Activated CD4-positive, alpha-beta T cell treated with anti-CD3 and anti-CD28 coated beads, Interleukin-2, amount 50 U/mL, for 48 hours (primary cell): ENCODE data around the gene F13B.
"Not testable (repeated sequence)": the region's sequence is repeated elsewhere in the genome, so short reads cannot be mapped to it uniquely, and the experiment has no call there.

ENCODE experiments used
- DNase-seq, 2 experiments: peaks; one replicate each; pipeline ENCODE4 v3.0.0-alpha.2; 2020

The F13B gene, protein sequence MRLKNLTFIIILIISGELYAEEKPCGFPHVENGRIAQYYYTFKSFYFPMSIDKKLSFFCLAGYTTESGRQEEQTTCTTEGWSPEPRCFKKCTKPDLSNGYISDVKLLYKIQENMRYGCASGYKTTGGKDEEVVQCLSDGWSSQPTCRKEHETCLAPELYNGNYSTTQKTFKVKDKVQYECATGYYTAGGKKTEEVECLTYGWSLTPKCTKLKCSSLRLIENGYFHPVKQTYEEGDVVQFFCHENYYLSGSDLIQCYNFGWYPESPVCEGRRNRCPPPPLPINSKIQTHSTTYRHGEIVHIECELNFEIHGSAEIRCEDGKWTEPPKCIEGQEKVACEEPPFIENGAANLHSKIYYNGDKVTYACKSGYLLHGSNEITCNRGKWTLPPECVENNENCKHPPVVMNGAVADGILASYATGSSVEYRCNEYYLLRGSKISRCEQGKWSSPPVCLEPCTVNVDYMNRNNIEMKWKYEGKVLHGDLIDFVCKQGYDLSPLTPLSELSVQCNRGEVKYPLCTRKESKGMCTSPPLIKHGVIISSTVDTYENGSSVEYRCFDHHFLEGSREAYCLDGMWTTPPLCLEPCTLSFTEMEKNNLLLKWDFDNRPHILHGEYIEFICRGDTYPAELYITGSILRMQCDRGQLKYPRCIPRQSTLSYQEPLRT

DNA sequence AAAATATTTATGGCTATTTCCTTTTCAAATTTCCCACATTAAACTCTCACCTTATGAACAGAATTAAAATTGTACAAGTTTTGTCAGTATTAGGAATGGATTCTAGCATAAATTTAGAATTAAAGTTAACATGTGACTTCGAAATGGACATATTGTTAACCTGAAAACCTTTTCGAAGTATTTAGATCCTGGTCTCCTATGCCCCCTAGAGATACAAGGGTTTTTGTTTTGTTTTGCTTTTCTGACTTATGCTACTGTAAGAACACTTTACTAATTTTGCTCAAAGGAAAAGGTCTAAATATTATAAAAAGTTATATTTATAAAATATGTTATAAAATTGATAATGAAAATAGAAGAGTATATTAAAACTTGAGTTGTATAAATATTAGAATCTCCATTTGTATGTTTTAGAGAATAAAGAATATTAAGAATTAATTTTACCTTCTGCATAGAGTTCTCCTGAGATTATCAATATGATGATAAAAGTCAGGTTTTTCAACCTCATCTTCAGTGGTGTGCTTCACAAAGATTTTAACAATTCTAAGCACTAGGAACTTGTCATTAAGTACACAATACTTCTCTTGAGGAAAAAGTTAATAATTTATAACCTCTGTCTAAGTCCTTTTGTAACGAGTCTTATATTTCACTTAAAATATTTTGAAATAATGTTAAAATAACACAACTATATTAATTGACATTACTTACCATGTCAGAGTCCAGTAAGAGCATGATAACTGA, at the start of gene F13B:
Gene F13B, minus strand, starts transcription at position 542 of the 738 bp plus-strand sequence. Its CDS starts 37 bp downstream, at position 505.
- no peak for DNase-seq

DNA sequence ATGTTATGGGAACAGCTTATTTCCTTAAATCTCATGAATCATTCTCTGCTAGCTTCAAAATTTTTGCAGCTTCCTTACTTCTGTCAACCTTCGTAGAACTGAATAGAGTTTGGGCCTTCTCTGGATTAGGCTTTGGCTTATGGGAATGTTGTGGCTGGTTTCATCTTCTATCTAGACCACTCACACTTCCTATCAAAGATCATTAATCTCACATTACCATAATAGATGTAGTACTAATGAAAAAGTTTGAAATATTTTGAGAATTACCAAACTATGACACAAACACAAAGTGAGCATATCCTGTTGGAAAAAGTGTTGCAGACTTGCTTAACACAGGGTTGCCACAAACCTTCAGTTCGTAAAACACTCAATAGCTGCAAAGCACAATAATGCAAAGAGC, 49.1 kb upstream of the F13B start:
- no peak for DNase-seq

DNA sequence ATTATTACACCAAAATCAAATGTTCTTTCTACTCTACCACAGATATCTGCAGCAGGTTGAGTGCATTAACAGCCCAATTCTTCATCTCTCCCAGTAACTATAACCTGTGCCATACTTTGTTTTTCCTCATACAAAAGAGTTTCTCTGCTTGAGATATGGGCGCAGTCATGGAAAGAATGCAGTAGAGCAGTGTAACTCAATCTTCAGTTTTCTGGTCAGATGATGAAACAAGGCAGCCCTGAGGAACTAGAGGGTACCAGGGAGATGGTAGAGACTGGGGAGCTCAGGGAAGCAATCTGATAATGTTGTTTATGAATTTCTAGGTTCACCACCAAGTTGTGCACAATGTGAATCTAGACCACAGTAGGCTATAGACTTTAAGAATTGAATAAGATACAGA, 39.8 kb upstream of the F13B start:
- DNase-seq: no peak

DNA sequence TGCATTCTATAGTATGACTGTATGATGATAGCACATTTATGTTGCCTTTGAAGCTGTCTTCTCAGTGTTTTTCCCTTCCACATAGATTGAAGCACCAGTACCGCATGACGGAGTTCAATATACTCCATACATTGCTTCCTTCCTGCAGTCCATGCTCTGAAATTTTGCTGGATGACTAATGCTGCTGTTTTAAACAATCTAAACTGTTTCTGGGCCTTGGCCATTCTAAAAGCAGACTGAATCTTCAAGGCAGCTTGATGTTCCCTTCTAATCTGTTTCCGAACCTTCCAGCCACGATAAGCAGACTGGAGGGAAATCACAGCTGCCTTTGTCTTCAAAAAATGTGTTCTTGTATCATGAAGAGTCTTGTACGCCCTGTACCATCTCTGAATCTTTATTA, 36.2 kb upstream of the F13B start:
- no peak for DNase-seq

DNA sequence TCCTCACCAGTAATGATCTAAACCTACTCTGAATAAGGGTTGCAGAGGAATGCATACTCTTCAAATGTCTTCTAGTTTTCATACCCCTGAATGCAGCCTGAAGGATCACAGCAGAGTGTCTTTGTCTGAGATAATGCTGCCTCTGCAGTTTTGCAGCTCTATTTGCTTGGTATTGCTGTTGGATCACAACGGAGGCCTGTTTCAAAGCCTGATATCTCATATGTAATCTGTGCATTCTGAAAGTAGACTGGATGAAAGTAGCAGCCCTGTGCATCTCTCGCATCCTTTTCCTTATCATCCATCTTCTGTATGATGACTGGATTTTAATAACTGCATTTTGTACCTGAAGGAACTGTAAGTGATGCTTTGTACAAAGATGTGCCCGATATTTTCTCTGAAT, 34.9 kb upstream of the F13B start:
- no peak for DNase-seq

DNA sequence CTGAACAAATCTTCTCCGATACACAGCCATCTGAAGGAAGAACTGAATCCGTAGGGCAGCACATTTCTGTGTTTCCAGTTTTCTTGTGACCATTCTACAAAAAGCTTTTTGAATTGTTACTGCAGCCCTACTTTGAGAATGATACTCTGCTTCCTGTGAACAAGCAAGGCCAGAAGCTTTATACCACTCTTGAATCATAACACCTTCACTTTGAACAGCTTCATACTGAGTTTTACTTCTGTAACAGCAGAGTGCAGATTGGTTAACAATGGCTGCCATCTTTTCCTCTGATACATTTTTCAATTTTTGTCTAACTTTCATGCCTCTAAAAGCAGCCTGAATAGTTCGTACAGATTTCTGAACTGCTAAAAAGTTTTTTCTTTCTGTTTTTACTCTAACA, 33.6 kb upstream of the F13B start:
- no peak for DNase-seq

DNA sequence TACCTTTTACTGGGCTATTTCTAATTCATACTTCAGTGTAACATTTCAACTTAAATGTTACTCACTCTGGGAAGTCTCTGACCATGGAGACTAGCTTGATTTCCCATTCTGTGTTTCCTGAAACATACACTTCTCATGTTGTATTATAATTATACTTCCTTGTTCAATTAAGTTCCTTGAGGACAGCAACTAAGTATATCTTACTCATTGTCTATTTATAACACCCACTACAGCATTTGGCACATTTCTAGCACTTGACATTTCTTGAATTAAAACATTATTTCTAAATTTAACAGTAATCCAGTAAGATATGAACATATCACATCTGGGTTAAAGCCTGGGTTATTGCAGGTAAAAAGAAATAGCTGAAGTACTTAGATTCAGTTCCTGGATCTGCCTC, 32.4 kb upstream of the F13B start:
- no peak for DNase-seq

DNA sequence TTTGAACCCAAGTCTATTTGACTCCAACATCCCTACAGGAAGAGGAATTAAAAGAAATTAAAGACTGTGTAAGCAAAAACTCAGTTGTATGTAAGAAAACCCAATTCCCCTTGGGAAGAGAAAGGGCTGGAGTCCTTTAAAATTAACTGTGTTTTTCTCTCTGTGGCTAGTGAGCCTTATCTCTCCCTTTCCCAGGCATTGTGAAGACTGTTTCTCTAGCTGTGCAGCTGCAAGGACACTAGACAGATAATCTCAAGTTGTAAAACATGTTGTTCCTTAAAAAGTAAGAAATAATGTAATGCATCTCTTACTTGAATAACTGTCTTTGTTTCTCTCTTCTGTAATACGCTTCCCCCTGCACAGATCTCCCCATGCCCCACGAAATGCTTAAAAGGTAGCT, 29.9 kb upstream of the F13B start:
- not testable (repeated sequence) for DNase-seq

DNA sequence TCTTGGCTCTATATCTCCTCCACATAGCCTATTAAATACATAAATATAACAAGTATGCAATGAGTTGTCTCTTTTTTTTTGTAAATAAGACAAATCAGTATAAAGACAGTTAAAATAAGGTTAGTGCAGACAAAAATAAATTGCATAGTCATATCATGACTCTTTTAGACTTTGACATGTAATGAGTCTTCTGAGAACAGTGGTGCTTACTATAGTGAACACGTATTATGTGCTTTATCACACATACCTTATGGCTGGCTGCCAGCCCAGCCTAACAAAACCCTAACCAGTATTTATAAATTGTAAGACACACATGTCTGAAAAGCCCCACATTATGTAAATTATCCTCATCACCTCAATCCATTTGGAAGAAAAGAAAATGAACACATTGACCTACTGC, 29.1 kb upstream of the F13B start:
- DNase-seq: no peak

DNA sequence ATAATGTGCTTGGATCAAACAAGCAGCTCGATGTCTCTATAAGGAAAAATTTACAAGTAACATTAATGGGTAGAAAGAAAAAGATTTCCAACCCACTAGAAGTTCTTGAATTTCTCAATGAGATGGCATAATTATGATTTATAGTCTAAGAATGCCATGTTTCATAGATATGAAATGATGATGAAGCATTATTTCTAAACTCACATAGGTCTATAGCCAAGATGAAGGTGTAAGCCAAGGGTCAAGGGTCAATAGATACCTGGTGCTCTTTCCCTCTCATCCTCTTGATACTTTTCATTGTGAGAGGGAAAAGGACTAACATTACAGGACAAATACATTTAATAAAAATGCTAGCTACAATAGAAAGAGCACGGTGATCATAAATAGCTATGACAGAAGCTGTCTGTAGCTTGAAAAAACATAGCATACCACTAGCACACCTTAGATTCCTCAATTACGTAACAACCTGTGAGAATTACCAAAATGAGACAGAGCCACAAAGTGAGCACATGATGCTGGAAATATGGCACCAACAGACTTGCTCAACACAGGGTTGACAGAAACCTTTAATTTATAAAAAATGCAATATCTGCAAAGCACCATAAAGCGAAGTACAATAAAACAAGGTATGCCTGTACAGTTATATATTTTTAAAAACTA, 26.3 kb upstream of the F13B start:
- no peak for DNase-seq

DNA sequence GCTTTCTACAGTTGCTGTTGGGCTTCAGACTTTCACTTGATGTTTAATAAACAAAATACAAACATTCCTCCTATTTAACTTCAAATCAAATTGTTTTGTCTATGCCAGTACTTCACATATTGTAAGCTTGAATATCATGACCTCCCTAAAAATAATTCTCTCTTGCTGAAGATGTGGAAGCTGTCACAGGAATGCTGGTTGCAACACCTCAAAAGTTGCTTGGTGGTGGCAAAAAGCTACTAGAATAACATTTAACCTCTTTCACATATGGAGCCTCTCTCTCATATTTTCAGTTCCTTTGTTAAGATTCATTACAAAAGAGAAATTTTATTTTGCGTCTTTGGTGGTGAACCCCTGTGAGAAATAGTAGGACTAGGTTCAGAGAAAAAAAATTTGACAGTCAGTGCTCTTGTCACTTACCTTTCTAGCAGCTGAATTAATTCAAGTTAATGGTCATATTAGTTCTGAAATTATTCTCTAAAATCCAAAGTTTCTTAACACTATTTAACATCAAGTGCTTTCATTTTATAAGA, 25.5 kb upstream of the F13B start:
- DNase-seq: no peak

DNA sequence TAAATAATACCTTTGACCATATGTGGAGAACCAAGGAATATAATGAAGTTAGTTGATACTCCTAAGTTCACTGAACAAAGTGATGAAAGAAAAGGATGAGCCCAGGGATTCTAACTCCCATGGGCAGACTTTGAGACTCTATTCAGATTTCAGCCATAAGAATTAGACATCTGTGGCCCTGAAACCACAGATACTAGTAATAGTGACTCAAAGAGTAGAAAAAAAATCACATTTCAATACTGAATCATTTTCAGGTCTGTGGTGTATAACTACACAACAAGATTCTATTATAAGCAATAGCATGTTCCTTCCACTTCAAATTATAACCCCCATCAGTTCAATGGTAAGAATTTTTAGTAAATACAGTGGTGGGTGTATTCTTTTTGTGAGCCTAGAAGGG, 16.4 kb upstream of the F13B start:
- DNase-seq: no peak

DNA sequence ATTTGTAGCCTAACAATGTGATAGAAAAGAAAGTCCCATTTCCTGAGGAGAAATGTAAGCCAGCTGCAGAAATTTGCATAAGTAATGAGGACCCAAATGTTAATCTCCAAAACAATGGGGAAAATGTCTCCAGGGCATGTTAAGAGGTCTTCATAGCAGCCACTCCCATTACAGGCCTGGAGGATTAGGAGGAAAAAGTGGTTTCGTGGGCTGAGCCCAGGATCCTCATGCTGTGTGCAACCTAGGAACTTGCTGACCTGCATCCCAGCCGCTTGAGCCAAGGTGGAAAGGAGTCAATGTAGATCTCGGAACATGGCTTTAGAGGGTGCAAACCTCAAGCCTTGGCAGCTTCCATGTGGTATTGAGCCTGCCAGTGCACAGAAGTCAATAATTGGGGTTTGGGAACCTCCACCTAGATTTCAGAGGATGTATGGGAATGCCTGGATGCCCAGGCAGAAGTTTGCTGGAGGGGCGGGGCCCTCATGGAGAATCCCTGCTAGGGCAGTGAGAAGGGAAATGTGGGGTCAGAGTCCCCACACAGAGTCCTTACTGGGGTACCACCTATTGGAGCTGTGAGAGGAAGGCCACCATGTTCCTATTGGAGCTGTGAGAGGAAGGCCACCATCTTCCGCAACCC, 14.2 kb upstream of the F13B start:
- DNase-seq: no peak

DNA sequence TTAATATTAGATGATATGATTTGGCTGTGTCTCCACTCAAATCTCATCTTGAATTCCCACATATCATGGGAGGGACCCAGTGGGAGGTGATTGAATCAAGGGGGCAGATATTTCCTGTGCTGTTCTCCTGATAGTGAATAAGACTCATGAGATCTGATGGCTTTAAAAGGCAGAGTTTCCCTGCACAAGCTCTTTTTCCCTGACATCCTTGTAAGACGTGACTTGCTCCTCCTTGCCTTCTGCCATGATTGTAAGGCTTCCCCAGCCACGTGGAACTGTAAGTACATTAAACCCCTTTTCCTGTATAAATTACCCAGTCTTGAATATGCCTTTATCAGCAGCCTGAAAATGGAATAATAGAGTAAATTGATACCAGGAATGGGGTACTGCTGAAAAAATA, 13.3 kb upstream of the F13B start:
- no peak for DNase-seq

DNA sequence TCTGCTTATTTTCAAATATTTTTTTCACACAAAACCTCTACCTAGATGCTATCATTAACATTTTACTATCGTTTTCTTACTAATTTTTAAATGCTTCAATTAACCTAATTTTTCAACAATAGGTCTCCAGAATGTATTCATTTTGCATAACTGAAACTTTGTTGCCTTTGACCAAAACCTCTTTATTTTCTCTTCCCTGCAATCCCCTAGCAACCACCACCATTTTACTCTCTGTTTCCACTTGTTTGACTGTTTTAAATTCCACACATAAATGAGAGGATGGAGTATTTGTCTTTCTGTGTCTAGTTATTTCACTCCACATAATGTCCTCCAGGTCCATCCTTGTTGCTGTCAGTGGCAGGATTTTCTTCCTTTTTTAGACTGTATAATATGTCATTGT, 9.5 kb upstream of the F13B start:
- DNase-seq: no peak

DNA sequence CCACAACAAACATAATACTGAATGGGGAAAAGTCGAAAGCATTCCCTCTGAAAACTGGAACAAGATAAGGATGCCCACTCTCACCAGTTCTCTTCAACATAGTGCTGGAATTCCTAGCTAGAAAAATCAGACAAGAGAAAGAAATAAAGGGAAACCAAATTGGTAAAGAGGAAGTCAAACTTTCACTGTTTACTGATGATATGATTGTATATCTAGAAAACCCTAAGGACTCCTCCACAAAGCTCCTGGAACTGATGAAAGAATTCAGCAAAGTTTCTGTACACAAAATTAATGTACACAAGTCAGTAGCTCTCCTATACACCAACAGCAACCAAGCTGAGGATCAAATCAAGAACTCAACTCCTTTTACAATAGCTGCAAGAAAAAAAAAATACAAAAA, 6.9 kb upstream of the F13B start:
- DNase-seq: no peak

DNA sequence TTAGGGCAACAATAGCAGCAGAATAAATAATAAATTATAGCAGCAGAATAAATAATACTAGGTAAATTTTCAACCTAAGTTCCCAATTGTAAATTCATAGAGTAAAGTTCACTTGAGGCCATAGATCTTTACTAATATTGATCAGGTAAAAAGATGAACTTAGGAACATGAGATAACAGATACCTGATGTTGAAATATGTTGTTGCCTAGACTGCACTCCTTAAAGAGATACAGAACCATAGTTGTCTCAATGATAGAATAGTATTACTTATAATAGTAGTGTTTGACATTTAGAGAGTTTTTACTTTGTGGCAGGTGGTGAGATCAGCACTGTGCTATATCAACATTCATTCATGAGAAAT, 378 bp upstream of the F13B start:
- DNase-seq: no peak

DNA sequence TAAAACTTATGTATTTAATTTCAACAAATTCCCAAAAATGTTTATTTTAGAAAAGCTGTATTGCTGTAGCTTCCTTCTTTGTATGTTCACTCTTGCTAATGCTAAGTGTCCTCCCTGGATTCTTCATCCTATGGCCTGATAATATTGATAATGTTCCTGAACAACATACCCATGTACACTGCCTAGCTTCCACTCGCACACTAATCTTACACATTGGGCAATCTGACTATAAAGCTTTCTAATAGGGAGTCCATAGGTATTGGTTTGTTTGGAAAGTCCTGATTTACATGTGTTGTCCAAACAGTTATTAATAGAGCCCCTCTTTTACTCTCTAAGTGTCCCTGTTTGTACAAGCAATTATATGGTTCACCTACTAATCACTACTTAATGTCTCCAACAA, 783 bp downstream of the F13B start:
- DNase-seq: no peak

DNA sequence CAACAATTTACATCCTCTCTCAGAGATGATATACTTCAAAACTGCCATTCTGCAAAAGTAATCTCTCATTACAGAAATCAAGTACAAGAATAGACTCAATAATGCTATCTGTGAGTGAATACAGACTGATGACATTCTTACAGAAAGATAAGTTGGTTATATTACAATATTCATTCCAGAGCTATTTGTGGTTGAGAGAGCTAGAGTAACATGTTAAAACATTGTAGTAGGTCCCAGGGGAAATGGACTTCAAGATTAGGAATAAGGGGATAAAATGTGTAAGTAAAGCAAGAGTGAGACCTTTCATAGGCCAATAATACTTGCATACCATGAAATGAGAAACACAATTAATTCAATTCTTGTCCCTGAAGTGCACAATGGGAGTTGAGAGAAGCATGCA, 1.5 kb downstream of the F13B start:
- DNase-seq: no peak

DNA sequence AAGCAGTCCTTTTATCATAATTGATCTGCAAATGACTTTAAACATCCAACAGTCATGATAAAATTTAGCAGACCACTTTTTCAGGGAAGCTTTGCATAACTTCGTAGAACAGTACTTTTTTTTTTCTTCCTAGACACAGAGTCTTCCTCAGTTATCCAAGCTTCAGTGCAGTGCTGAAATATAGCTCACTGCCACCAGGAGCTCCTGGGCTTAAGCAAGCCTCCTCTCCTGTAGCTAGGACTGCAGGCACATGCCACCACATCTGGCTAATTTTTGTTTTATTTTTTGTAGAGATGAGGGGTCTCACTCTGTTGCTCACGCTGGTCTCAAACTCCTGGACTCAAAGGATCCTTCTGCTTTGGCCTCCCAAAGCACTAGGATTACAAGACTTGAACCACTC, 3.8 kb downstream of the F13B start:
- DNase-seq: no peak

DNA sequence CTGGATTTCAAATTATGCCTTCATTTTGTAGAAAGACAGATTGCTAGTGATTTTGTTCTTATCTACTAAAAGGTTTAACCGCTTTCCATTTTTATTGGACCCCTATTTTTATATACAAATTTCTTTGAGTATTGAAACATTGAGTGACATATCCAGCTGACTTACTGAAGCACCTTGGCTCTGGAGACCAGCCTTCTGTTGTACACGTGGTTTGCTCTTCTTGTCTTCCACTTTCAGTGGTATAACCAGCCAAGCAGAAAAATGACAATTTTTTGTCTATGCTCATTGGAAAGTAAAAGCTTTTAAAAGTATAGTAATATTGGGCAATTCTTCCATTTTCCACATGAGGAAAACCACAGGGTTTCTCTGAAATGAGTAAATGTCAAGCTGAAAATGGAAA, 4.4 kb downstream of the F13B start:
- no peak for DNase-seq

DNA sequence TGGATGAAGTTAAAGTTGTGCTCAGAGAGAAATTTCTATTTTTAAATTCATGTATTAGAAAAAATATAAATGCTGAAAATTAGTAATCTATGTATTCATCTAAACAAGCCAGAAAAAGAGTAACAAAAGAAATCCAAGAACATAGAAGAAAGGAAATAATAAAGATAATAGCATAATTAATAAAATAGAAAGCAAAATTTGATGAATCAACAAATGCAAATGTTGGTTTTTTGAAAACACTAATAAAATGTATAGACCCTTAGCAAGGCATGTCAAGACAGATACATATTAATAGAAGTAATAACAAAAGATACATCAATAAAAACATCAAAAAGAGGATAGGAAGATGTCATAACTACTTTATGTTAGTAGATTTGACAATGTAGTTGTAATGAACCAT, 18.0 kb downstream of the F13B start:
- DNase-seq: no peak
